Naive thymus-derived CD8-positive, alpha-beta T cell (primary cell): Measurements from ENCODE around the gene KMT2A. TPM values are rescaled to one million over a fixed set of nuclear protein-coding genes. Genes with fewer than 3 reads are reported as not detected.
A peak's percentile ranks its signal among the peaks of the same experiment; 100 is the strongest.
"Not testable (repeated sequence)": the region's sequence is repeated elsewhere in the genome, so short reads cannot be mapped to it uniquely, and the experiment has no call there.

Source experiments
- ATAC-seq, 2 donors: fragments of 150-1000 bp; cut with Tn5 transposase in 1 of 2; sonication (Bioruptor Pico), chemical (Tn5 transposase) in 1 of 2; 1 replicate in 1 of 2; 2 replicates in 1 of 2; pipeline ENCODE4 v1.10.0; 2021; ENCODE audit warnings: mild to moderate bottlenecking in 2 of 2, moderate library complexity in 2 of 2
- POLR2A ChIA-PET: fragments of 350-600 bp; sonication (Branson Sonifier 250); formaldehyde crosslinking; loops from one replicate; lab custom pipeline; 2021; ENCODE audit warnings: antibody characterized with exemption; lab: Charles Lee
- DNase-seq, 10 donors: peaks; one replicate each; pipeline versions ENCODE4 v3.0.0 to v3.0.0-alpha.2; 2020 to 2022
- H3K27ac Mint-ChIP-seq, 10 donors: one replicate each; pipeline ENCODE4 v1.8.0; 2020 to 2022; ENCODE audit warnings: mild to moderate bottlenecking in 10 of 10, mixed read lengths in 10 of 10, moderate library complexity in 4 of 10, inconsistent platforms in 1 of 10
- H3K27me3 Mint-ChIP-seq, 5 donors: one replicate each; pipeline ENCODE4 v1.8.0; 2021 to 2022; ENCODE audit warnings: mixed read lengths in 5 of 5
- H3K36me3 Mint-ChIP-seq, 3 donors: one replicate each; pipeline ENCODE4 v1.8.0; 2020 to 2022; ENCODE audit warnings: mixed read lengths in 3 of 3, mild to moderate bottlenecking in 2 of 3, inconsistent platforms in 1 of 3
- H3K4me1 Mint-ChIP-seq, 4 donors: one replicate each; pipeline ENCODE4 v1.8.0; 2021 to 2022; ENCODE audit warnings: mixed read lengths in 4 of 4
- H3K4me3 Mint-ChIP-seq, 10 donors: one replicate each; pipeline ENCODE4 v1.8.0; 2020 to 2022; ENCODE audit warnings: mild to moderate bottlenecking in 10 of 10, mixed read lengths in 10 of 10, moderate library complexity in 6 of 10, inconsistent platforms in 1 of 10
- H3K9me3 Mint-ChIP-seq, 9 donors: one replicate each; pipeline ENCODE4 v1.8.0; 2020 to 2022; ENCODE audit warnings: mixed read lengths in 9 of 9, mild to moderate bottlenecking in 3 of 9, inconsistent platforms in 1 of 9, moderate library complexity in 1 of 9
- polyA plus RNA-seq, 3 donors: library from polyadenylated mRNA; unstranded; fragments of 300-500 nt; fragmentation: Illumina TruSeq; gene quantifications; one replicate each; pipeline ENCODE4 v1.2.3, GENCODE V29; 2021
- total RNA-seq, 8 experiments: library from RNA in 2 of 8; stranded (reverse) in 2 of 8; gene quantifications; one replicate each; pipeline ENCODE4 v1.2.3 and lab custom pipeline; 2021 to 2026

KMT2A gene
- total and polyA plus RNA-seq, 5 experiments from 2014 or later: 16.9 to 161 (median 30.5) TPM

DNA sequence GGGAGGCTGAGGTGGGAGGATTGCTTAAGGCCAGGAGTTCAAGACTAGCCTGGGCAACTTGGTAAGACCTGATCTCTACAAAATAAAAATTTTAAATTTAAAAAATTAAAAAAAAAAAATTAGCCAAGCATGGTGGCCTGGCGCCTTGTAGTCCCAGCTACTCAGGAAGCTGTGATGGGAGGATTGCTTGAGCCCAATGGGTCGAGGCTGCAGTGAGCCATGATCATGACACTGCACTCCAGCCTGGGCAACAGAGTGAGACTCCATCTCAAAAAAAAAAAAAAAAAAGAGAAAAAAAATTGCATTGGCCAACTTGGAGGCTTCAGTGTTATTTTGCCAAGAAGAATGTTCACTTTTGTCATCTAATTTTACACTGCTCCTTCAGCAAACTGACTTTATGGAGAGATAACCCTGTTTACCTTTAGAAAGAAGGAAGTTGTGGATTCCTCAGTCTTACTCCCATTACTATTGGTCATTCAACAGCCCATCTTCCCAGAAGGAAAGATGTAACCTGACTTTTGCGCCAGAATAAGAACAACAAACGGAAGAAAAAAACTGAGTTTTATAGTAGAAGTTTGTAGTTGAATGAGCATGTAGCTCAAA, 13.1 kb downstream of the KMT2A start:
- Mint-ChIP-seq H3K9me3 (no peaks in the 10 kb centered on the region), H3K4me1 (peaks cover 43 to 74% (median 71%) of the 10 kb centered on the region in 4 donors), H3K27ac (peak overlapping the region in 2 of 10 donors; percentile 29 to 83), H3K36me3 (peaks cover 0 to 57% (median 4%) of the 10 kb centered on the region in 3 donors), H3K4me3 (no peak overlapping the region), H3K27me3 (no peaks in the 10 kb centered on the region)
- DNase-seq (no peak), ATAC-seq (no peak)
- POLR2A ChIA-PET: interaction anchor here (0.7 to 1.8 kb wide), 2 partner anchors 13 to 619 kb away, joined by 3 to 7 read pairs; partner anchors contain the start of gene KMT2A

DNA sequence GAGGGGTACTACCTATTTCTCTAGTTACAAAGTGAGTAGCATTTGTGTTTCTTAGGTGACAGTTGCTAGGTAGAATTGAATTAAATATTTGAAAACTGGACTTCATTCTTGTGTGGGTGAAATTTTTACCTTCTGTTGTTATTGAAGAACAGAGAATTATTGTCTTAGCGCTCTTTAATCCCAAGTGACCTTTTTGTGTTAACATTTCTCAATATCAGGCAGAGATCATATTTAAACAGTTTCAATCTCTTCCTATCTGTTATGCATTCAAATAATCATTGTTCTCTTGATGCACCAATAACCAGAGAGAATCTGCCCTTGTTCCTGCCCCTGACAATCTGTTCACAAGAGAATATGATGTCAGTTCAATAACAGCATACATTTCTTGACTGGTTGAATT, 14.2 kb downstream of the KMT2A start:
- H3K27me3 Mint-ChIP-seq: no peaks in the 10 kb centered on the region
- H3K4me3 Mint-ChIP-seq: peak overlapping the region in 3 of 10 donors; percentile 11 to 40 (median 22)
- H3K36me3 Mint-ChIP-seq: peaks cover 0 to 60% (median 3%) of the 10 kb centered on the region in 3 donors
- no peak for DNase-seq
- peaks cover 37 to 71% (median 70%) of the 10 kb centered on the region in 4 donors for H3K4me1 Mint-ChIP-seq
- ATAC-seq: no peak
- no peaks in the 10 kb centered on the region for H3K9me3 Mint-ChIP-seq
- H3K27ac Mint-ChIP-seq: peak overlapping the region in 9 of 10 donors; percentile 1 to 83 (median 68)
- POLR2A ChIA-PET: no interaction called here

DNA sequence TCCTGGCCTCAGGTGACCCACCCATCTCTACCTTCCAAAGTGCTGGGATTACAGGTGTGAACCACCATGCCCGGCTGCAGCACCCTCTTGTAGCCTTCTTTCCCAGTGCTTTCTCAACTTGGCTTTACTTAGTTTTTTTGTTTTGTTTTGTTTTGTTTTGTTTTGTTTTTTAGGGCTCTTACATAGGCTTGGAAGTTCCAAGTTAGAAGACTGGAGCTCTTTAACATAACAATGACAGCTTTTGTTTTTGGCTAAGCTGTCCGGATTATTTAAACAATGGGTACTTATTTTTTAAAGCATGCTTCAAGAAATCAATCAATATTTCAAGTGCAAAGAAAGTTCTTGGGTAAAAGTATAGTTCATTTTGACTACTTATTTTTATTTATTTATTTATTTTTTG, 25.9 kb downstream of the KMT2A start:
- ATAC-seq (no peak), DNase-seq (no peak)
- Mint-ChIP-seq H3K27ac (peak overlapping the region in 2 of 10 donors; percentile 33 to 51), H3K36me3 (peaks cover 0 to 34% (median 8%) of the 10 kb centered on the region in 3 donors), H3K9me3 (no peaks in the 10 kb centered on the region), H3K4me1 (peaks cover 18 to 57% (median 42%) of the 10 kb centered on the region in 4 donors), H3K27me3 (no peaks in the 10 kb centered on the region), H3K4me3 (no peak overlapping the region)
- POLR2A ChIA-PET: no interaction called here

DNA sequence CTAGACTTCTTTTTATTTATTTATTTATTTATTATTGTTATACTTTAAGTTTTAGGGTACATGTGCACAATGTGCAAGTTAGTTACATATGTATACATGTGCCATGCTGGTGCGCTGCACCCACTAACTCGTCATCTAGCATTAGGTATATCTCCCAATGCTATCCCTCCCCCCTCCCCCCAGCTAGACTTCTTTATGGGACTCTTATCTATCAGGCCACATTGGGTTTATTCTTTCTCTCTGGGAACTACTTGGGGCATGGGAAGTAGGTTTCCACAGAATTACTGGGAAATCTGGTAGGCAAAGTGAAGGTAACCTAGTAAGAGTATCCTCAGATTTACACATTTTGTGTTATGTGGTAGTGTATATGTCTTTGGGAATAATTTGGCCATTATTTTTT, 32.7 kb downstream of the KMT2A start:
- H3K27me3 Mint-ChIP-seq, DNase-seq, H3K9me3 Mint-ChIP-seq, ATAC-seq, H3K4me3 Mint-ChIP-seq: not testable (repeated sequence)
- H3K4me1 Mint-ChIP-seq: peaks cover 11 to 55% (median 39%) of the 10 kb centered on the region in 4 donors
- POLR2A ChIA-PET: interaction anchor here (0.5 to 0.6 kb wide), 2 partner anchors 45 to 86 kb away, joined by 3 to 4 read pairs; no protein-coding TSS in a partner anchor
- peaks cover 0 to 59% (median 20%) of the 10 kb centered on the region in 3 donors for H3K36me3 Mint-ChIP-seq
- peak overlapping the region in 7 of 10 donors; percentile 43 to 87 (median 67) for H3K27ac Mint-ChIP-seq

DNA sequence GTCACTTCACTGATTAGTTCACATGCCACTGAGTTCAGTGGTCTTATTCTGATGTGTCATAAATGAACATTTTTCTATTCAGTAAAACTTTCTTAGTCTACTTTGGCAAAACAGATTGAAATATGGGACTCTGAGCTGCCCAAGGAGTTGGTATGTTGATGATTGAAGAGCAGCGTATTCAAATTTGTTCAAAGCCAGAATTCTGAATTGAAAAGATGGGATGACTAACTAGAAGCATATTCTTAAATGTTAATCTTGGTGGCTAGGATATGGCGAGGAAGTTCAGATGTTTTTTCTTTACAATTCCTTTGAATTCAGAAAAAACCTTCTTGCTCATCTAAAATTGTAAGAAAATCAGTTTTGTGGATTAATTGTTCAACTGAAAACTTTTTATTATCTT, 34.7 kb downstream of the KMT2A start:
- no peak for ATAC-seq
- no peaks in the 10 kb centered on the region for H3K27me3 Mint-ChIP-seq
- POLR2A ChIA-PET: no interaction called here
- H3K27ac Mint-ChIP-seq: peak overlapping the region in 8 of 10 donors; percentile 6 to 87 (median 73)
- H3K4me3 Mint-ChIP-seq: no peak overlapping the region
- no peaks in the 10 kb centered on the region for H3K9me3 Mint-ChIP-seq
- peaks cover 0 to 63% (median 17%) of the 10 kb centered on the region in 3 donors for H3K36me3 Mint-ChIP-seq
- DNase-seq: no peak
- H3K4me1 Mint-ChIP-seq: peaks cover 14 to 52% (median 39%) of the 10 kb centered on the region in 4 donors

DNA sequence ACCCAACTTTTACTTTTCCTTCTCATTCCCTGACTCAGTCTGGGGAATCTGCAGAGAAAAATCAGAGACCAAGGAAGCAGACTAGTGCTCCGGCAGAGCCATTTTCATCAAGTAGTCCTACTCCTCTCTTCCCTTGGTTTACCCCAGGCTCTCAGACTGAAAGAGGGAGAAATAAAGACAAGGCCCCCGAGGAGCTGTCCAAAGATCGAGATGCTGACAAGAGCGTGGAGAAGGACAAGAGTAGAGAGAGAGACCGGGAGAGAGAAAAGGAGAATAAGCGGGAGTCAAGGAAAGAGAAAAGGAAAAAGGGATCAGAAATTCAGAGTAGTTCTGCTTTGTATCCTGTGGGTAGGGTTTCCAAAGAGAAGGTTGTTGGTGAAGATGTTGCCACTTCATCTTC, 37.2 kb downstream of the KMT2A start:
- H3K4me1 Mint-ChIP-seq: peaks cover 12 to 39% (median 28%) of the 10 kb centered on the region in 4 donors
- POLR2A ChIA-PET: interaction anchor here (0.6 kb wide), 1 partner anchor 179 kb away, joined by 3 read pairs; no protein-coding TSS in a partner anchor
- peak overlapping the region in 9 of 10 donors; percentile 1 to 80 (median 48) for H3K27ac Mint-ChIP-seq
- ATAC-seq: no peak
- no peak for DNase-seq
- no peaks in the 10 kb centered on the region for H3K27me3 Mint-ChIP-seq
- H3K9me3 Mint-ChIP-seq: no peaks in the 10 kb centered on the region
- no peak overlapping the region for H3K4me3 Mint-ChIP-seq
- H3K36me3 Mint-ChIP-seq: peaks cover 0 to 84% (median 20%) of the 10 kb centered on the region in 3 donors

DNA sequence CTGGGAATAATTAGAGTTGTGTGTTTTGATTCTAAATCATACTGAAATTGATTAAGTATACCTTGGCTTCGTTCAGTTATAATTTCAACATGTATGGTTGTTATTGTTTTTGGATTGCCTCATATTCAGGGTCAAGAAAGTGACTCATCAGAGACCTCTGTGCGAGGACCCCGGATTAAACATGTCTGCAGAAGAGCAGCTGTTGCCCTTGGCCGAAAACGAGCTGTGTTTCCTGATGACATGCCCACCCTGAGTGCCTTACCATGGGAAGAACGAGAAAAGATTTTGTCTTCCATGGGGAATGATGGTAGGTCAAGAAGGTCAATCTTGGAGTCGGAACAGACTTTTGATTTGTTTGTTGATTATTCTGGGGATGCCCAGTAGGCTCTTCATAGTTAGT, 40.4 kb downstream of the KMT2A start:
- POLR2A ChIA-PET: interaction anchor here (1.0 kb wide), 1 partner anchor 41 kb away, joined by 3 read pairs; the partner anchor contains the start of gene KMT2A
- H3K27me3 Mint-ChIP-seq: no peaks in the 10 kb centered on the region

DNA sequence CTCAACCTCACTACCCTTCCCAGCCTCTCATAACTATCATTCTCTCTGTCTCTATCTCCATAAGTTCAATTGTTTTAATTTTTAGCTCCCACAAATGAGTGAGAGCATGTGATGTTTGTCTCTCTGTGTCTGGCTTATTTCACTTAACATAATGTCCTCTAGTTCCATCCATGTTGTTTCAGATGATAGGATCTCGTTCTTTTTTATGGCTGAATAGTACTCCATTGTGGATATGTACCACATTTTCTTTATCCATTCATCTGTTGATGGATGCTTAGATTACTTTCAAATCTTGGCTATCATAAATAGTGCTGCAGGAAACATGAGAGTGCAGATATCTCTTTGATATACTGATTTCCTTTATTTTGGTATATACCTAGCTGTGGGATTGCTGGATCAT, 44.9 kb downstream of the KMT2A start:
- POLR2A ChIA-PET: not testable (repeated sequence)

More for the DNA sequence above, 40.4 kb downstream of the KMT2A start:
- peak overlapping the region in 9 of 10 donors; percentile 12 to 79 (median 53) for H3K27ac Mint-ChIP-seq
- no peak overlapping the region for H3K4me3 Mint-ChIP-seq
- DNase-seq (no peak), ATAC-seq (no peak)
- peaks cover 0 to 88% (median 30%) of the 10 kb centered on the region in 3 donors for H3K36me3 Mint-ChIP-seq
- no peaks in the 10 kb centered on the region for H3K9me3 Mint-ChIP-seq
- H3K4me1 Mint-ChIP-seq: peaks cover 4 to 18% (median 14%) of the 10 kb centered on the region in 4 donors

DNA sequence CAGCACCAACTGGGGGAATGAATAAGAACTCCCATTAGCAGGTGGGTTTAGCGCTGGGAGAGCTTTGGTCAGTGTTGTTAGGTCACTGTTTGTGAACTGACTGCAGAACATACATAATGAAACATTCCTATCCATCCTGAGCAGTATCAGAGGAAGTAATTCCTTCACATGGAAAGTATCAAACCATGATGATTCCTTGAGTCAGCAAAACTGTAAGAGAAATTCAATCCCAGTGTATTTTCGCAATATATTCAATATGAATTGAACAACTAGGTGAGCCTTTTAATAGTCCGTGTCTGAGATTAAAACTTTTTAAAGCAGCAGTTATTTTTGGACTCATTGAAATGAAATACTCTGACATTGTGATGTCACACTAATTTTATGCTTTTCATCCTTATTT, 48.1 kb downstream of the KMT2A start:
- Mint-ChIP-seq H3K4me3 (no peak overlapping the region), H3K36me3 (peaks cover 0 to 79% (median 22%) of the 10 kb centered on the region in 3 donors), H3K9me3 (no peaks in the 10 kb centered on the region), H3K4me1 (no peaks in the 10 kb centered on the region), H3K27me3 (no peaks in the 10 kb centered on the region), H3K27ac (peak overlapping the region in 7 of 10 donors; percentile 13 to 58 (median 47))
- ATAC-seq: no peak
- DNase-seq: no peak
- POLR2A ChIA-PET: no interaction called here

More for the DNA sequence above, 44.9 kb downstream of the KMT2A start:
- H3K27ac Mint-ChIP-seq: peak overlapping the region in 5 of 10 donors; percentile 0 to 83 (median 44)
- not testable (repeated sequence) for DNase-seq, ATAC-seq, H3K4me1 Mint-ChIP-seq, H3K9me3 Mint-ChIP-seq, H3K27me3 Mint-ChIP-seq, H3K4me3 Mint-ChIP-seq
- peaks cover 0 to 92% (median 29%) of the 10 kb centered on the region in 3 donors for H3K36me3 Mint-ChIP-seq

DNA sequence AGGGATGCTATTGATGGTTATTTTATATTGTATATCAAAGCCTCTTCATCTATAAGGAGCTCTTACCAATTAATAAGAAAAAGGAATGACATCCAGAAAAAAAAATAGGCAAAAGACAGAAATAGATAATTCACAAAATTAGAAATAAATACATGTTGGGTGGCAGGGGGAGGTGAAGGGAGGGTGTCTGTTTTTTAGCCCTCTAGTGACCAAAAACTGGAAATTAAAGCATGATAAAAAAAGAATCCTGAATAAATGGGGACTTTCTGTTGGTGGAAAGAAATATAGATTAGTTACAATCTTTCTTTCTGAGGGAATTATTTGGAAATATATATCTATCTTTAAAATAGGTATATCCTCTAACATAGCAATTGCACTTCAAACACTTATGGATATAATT, 49.0 kb downstream of the KMT2A start:
- POLR2A ChIA-PET: interaction anchor here (0.8 kb wide), 1 partner anchor 49 kb away, joined by 3 read pairs; the partner anchor contains the start of gene KMT2A
- DNase-seq (no peak), ATAC-seq (no peak)
- no peaks in the 10 kb centered on the region for H3K27me3 Mint-ChIP-seq
- H3K4me3 Mint-ChIP-seq: no peak overlapping the region
- H3K4me1 Mint-ChIP-seq: no peaks in the 10 kb centered on the region
- H3K27ac Mint-ChIP-seq: peak overlapping the region in 8 of 10 donors; percentile 16 to 80 (median 49)
- peaks cover 0 to 79% (median 22%) of the 10 kb centered on the region in 3 donors for H3K36me3 Mint-ChIP-seq
- no peaks in the 10 kb centered on the region for H3K9me3 Mint-ChIP-seq

DNA sequence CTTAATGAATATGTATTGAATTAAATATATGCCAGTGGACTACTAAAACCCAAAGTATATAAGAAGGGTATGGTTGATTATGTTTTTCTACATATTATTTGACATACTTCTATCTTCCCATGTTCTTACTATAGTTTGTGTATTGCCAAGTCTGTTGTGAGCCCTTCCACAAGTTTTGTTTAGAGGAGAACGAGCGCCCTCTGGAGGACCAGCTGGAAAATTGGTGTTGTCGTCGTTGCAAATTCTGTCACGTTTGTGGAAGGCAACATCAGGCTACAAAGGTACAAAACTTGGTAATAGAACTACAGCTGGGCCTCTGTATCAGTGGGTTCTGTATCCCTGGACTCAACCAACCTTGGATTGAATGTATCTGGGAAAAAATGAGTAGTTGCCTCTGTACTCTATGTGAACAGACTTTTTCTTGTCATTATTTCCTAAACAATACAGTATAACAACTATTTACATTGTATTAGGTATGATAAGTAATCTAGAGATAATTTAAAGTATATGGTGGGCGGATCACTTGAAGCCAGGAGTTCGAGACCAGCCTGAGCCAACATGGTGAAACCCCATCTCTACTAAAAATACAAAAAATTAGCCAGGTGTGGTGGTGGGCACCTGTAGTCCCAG, 52.3 kb downstream of the KMT2A start:
- Mint-ChIP-seq H3K27ac (peak overlapping the region; percentile 23 to 84 (median 60)), H3K27me3 (no peaks in the 10 kb centered on the region), H3K36me3 (peaks cover 0 to 78% (median 15%) of the 10 kb centered on the region in 3 donors), H3K4me3 (no peak overlapping the region), H3K4me1 (no peaks in the 10 kb centered on the region), H3K9me3 (no peaks in the 10 kb centered on the region)
- DNase-seq (peak; percentile 65 to 85 (median 78)), ATAC-seq (peak; percentile 76 to 83)
- POLR2A ChIA-PET: interaction anchor here (0.6 kb wide), 1 partner anchor 304 kb away, joined by 3 read pairs; no protein-coding TSS in a partner anchor

DNA sequence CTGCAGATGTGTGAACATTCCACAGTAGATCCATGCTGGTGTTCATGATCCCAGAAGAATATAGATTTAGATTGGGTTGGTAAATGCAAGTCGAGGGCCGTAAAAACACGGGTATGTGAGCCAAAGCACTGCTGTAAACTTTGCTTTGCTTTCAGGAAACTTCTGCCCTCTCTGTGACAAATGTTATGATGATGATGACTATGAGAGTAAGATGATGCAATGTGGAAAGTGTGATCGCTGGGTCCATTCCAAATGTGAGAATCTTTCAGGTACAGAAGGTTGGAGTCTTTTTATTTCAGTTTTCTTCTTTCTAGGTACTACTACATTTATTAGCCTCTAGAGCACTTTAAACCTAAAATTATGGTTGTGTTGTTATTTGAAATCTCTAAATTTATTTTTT, 54.7 kb downstream of the KMT2A start:
- Mint-ChIP-seq H3K36me3 (peaks cover 0 to 77% (median 13%) of the 10 kb centered on the region in 3 donors), H3K9me3 (no peaks in the 10 kb centered on the region), H3K27me3 (no peaks in the 10 kb centered on the region), H3K27ac (peak overlapping the region in 5 of 10 donors; percentile 0 to 74 (median 41)), H3K4me1 (peaks cover 0 to 2% (median 0%) of the 10 kb centered on the region in 4 donors), H3K4me3 (no peak overlapping the region)
- ATAC-seq (no peak), DNase-seq (no peak)
- POLR2A ChIA-PET: no interaction called here
